HG03108 (cell line): ENCODE measurements around the gene TMEM170B.

ENCODE experiments used
- ATAC-seq: cut with Tn5 transposase; IDR thresholded peaks from one replicate; pipeline ENCODE4 v1.9.1; 2021; ENCODE audit warnings: moderate library complexity; ENCODE audit not compliant: unreplicated experiment

The TMEM170B gene

DNA sequence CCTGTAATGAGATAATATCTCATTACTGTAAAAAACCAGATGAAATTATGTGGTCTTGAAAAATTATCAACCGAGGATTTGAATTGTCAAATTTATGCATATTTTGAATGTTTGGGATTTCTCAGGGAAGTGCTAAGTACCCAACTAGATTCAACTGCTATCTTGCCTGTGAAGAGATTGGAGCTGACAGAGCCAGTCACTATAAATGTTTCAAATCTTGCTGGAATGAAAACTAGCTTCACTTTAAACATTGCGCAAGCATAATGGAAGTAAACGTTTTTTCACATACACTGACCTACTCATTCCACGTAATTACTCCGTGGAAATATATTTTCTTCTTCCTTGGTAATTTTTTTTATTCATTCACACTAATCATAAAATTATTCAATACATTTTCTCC lies 46.7 kb downstream of the TMEM170B start:
- ATAC-seq, result no peak

DNA sequence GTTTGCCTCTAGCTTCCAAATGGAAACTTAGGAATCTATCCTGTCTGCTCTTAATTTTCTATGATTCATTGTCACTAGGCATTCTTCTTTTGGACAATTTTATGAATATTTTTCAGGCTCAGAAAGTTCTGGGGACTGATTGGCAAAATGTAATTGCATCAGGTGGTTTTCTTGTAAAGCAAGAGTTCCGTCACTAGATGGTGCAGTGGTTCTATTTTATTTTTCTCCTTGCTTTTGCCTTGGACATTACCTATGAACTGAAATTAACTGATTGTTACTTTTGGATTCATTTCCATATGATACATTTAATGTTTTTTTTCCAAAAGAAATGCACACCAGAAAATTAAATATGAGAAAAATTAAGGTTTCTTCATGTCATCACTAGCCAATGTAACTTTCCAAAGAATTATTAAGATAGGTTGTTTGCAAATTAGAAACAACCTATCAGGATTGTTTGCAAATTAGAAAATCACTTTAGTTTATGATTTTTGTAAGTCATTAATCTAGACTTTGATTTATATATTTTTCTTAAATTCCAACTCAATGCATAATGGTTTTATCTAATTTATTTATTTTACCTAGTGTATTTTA lies 48.0 kb downstream of the TMEM170B start:
- no peak for ATAC-seq

DNA sequence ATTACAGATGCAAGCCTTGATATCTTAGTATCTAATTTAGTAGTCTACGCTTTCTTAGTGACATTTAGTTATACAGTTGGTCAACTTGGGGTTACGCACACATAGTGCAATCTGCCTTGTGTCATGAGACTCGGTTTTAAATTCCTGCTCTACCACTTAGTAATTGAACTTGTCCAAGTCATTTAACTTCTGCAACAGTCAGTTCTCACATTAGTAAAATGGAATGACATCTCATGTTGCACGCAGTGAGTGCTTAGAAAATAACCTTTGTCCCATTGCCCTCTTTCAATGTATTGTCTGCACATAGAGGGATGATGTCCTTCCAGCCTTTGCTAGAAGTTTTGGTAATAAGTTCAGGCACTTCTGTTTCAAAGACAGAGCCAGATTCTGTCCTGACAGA lies 48.6 kb downstream of the TMEM170B start:
- no peak for ATAC-seq

DNA sequence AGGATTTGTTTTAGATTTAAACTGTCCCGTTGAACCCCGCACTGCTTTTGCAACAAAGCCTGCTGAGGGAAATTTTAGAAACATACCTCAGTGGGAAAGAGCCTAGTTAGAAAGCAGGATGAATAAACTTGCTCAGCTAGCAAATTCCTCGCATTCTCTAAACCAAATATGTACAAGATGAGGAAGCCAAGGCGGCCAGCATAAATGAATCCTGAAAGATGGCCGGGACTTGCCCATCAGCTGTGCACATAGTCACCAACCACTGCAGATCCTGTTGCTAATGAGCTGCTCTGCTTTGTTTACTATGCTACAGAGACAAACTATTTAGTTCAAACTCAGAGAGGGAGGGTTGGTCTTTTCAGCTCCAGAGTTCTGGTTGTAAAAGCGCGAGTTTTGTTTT lies 49.0 kb downstream of the TMEM170B start:
- no peak for ATAC-seq

DNA sequence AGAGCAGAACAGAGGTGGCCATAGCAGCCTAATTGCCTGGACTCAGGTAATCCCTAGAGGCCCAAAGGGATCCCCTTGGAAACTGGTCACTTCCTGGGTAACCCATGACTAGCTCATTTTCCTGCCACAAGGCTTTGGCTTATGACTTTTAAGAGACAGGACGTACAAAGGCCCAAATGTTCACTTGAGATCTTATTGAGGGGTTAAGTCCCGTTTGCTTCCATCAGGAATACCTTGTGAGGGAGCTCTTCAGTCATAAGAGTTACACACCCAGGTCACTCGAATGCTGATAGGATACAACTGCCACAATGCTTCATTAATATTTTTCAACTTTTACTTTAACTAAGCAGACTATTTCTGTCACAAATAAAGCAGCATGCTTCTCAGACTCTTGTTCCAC lies 51.7 kb downstream of the TMEM170B start:
- ATAC-seq, result no peak

DNA sequence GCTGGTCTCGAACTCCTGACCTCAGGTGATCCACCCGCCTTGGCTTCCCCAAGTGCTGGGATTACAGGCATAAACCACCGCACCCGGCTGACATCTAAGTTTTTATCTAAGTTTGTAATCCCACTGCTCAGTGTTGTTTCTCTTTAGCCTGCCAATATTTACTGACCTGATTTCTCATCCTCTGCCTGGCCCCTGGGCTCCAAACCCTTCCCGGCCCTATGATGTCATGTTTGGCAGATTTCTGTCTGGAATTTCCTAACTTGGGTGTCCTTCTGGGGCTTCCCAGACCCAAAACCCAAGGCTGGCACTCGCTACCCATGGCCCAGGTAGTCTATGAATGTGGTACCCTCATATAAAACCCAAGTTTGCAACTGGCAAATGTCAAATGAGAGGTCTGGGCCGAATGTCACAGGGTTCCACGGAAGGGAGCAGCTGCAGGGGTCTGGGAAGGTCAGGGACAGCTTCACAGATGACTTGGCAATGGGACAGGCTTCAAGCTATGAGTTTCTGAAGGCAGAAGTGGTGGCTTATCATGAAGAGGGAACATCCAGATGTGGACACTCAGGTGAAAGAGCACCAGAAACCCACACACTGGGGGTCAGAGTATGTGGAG lies 54.9 kb downstream of the TMEM170B start:
- ATAC-seq, result no peak

DNA sequence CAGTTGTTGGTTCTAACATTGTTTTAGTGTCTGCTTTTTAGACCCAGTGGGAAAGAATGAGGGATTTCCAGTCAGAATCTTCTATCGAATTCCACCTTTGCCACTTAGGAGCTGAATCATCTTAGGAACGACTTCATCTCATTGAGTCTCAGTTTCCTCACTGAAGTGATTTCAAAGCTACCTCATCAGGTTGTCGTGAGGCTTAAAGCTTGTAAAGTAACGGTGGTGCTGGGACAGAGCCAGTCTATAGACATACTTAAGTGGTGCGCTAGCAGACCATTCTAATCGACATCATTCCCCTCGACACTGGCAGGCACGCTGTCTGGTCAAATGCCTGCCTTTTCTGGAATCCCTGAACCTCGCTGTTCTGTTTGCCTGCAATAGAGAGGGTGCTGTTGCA lies 55.5 kb downstream of the TMEM170B start:
- no peak for ATAC-seq

DNA sequence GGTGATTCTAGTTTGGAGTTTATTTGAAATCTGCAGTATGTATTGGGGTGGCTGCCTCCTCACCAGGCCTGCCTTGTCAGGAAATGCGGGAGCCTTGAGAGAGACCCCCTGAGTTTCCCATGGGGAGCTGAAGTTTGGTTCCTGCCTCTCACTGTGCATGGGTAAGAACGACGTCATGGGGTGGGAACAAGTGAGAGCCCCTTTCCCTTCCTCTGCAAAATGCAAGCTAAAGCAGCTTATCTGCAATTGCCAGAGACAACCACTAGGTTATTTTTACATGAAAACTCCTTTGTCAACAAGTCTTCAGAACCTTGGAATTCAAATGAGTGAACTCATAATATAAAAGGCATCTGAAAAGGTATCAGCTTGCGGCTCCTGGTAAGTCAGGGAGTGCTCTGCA lies 58.4 kb downstream of the TMEM170B start:
- no peak for ATAC-seq

DNA sequence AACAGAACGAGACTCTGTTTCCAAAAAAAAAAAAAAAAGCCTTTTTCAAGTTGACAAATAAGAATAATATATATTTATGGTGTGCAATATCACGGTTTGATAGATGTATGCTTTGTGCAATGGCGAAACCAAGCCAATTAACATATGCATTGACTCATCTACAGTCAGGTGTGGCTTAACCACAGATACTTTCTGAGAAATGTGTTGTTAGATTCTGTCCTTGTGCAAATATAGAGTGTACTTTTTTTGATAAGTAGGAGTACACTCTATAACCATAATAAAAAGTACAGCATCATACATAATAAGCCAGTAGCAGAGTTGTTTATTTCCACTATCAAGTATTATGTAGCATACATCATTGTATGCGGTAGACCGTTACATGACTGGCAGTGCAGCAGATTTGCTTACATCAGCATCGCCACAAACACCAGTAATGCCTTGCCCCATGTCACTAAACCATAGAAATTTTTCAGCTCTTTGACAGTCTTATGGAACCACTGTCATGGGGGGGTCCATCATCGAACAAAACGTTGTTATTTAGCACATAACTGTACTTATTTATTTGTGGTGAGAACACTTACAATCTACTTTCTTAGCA lies 59.2 kb downstream of the TMEM170B start:
- no peak for ATAC-seq

DNA sequence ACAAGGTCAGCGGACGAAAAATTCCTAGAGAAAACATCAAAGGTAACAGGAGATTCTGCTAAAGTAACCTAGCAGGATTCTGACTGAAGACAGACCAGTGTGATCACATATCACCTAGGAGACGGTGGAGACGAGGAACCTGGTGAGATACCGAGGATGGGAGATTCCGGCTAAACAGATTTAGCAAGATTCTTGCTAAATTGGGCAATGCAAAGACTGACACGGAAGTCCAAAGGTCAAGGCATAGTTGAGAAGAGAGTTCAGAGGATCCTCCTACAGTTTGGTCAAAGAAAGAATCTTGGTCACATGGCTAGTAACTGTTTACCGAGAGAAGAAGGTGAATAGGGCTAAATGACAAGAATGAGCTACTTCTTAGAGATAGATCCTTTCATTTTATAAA lies 61.1 kb downstream of the TMEM170B start:
- ATAC-seq, result no peak

DNA sequence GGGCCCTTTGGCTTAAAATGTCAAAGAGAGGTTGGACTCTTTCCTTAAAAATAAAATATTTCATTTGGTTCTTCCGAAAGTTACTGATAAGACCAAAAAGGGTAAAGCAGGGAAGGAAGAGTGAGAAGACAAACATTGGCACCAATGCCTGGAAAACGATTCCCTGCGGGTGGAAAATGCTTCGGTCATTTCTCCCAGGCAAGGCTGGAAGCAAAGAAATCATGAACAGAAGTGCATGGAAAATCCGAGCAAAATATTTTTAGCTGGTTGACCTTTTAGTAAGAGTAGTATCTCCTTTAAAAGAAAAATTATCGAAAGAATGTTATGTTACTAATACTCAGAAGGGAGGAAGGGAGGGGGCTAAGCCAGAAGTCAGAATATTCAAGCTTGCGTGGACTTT lies 62.7 kb downstream of the TMEM170B start:
- no peak for ATAC-seq

DNA sequence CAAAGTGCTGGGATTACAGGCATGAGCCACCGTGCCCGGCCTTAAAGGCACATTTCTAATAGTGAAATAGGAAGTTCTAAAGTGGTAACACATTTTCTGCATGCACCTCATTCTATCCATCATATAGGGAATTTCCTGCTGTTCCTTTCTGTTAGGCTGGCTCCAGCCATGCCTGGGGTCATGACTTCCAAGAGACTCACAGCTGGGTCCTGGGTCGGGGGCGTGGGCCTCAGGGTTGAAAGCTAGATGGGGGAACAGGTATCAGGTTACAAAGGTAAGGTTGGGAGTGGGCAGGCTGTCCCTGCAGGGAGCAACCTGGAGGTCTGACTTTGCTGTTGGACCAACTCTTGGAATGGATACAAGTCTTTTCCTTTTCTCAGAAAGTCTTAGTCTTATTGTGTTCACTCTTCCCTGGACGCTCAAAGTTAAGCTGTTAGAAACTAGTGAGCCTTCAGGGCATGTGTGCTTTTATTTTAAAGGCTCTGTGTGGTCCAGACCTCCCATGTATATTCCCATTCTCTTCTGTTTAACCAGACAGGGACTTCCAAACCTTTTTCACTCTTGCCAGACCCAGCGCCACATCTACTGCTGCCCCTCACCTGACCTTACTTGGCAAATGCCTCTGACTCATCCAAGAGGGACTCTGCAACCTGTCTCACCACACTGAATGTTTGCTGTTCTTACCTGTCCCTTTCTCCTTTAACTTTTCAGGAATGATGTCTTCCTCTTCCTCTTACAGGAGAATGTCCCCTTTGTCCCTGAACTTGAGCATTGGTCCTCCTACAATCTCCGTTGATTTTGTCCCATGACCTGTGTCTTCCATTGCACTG lies 64.4 kb downstream of the TMEM170B start:
- no peak for ATAC-seq

DNA sequence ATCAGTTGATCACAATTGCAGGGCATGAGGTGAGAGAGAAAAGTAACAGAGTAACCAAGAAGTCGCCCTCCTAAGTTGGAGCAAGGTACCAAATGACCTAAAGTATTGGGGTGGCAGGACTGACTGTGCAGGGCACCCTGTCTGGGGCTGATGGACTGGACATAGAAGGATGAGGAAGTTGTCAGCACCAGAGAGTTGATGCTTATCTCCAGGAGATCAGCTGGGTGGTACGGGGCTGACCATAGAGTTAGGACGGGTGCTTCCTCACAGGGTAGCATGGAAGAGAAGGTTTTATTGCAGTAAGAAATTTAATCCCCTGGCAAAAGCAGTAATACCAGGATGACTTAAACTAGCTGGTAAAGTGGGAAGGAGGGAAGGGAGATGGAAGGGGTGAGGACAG lies 66.7 kb downstream of the TMEM170B start:
- no peak for ATAC-seq

DNA sequence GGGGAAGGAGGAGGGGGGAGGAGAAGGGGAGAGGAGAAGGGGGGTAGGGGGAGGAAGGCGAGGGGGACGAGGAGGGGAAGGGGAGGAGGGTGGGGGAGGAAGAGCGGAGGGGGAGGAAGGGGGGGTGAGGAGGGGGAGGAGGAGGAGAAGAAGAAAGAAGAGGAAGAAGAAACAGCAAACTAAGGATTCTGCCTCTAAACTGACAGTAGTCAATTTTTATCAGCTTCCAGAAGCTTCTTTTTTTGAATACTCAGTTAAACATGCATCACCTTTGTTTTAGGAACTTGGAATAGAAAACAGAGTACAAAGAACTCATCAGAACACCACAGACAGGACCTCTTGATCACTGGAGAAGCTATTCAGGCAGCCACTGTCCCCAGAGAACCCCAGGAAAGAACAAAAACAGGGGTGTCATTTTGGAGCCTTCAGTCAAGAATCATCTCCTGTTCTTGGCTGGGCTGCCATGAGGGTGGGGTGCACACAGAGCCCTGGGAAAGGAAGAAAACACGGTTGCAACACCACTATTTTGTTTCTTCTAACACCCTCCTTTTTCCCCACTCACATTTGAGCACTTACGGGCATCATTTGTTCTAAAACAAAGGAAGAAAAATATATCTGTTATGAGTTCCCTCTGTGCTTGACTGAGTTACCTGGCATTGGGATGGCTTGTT lies 67.4 kb downstream of the TMEM170B start:
- no peak for ATAC-seq

DNA sequence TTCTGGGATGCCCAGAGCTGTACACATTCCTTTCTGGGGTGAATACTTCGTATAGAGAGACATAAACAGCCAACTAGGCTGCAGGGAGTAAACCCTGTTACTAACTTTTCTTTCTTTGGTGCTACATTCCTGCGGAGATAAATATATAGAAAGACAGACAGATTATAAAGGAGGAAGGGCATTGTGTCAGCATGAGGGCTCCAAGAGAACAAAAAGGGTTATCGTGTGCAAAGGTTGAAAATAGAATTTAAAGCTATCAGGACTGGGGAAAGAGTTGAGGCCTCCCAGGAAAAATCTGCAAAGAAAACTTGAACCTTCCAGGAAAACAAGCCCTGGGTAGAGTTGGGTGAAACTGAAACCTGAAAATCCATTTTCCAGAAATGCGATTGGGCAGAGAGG lies 68.0 kb downstream of the TMEM170B start:
- no peak for ATAC-seq

DNA sequence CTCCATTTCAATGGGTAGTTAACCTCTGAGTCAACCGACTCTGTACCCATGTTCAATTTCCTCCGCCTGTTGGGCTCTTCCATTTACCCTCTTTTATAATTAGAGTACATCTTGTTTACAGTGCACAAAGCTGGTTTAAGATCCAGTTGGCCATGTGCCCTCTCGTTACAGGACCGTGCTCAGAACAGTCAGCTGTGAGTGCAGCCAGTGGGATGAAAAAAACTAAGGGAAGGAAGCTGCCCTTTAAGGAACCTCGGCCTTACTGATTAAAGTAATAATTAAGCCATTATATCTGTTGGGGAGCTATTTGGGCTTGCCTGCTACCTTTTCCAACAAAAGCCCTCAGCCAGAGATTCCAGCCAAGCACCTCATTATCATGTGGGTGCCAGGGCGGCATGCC lies 68.8 kb downstream of the TMEM170B start:
- ATAC-seq, result no peak

DNA sequence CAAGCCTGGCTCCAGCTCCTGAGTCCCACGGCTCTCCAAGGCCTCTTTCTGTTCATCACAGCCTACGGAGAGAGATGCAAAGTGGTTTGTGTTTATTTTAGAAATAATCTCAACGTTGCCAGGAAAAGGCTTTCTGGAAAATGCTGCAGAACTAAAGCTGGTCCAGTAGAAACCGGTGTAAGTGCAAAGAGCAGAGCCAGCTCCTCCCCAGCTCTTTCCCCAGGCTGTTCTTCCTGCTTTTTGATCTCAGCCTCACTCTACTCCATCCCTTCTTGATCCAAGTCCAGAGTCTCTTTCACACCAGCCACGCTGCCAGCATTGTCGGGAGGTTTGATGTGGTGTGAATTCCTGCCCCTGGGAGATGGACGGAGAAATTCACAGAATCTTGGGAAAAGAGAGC lies 69.8 kb downstream of the TMEM170B start:
- ATAC-seq, result no peak

DNA sequence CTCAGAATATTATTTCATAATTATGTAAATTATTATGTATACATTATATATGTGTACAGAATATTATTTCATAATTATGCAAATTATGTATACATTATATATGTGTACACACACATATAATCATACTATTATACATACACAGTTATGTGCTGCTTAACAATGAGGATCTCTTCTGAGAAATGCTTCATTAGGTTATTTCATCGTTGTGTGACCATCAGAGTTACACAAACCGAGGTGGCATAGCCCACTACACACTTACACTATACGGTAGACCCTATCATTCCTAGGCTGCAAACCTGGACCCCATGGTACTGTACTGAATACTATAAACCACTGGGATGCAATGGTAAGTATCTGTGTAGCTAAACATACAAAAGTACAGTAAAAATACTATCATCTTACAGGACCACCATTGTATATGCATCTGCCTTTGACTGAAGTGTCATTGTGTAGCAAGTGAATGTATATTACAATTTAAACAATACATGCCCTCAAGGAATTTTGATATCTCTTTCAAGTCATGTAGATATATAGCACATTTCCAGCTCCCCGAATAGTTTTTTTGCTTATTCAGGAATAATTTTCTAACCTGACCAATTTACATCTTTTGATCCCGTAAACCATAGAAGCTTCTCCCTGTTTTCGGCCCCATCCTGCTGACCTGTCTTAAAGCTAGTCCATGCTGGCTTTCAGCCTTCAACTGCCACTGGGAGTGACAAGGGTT lies 71.2 kb downstream of the TMEM170B start:
- no peak for ATAC-seq

DNA sequence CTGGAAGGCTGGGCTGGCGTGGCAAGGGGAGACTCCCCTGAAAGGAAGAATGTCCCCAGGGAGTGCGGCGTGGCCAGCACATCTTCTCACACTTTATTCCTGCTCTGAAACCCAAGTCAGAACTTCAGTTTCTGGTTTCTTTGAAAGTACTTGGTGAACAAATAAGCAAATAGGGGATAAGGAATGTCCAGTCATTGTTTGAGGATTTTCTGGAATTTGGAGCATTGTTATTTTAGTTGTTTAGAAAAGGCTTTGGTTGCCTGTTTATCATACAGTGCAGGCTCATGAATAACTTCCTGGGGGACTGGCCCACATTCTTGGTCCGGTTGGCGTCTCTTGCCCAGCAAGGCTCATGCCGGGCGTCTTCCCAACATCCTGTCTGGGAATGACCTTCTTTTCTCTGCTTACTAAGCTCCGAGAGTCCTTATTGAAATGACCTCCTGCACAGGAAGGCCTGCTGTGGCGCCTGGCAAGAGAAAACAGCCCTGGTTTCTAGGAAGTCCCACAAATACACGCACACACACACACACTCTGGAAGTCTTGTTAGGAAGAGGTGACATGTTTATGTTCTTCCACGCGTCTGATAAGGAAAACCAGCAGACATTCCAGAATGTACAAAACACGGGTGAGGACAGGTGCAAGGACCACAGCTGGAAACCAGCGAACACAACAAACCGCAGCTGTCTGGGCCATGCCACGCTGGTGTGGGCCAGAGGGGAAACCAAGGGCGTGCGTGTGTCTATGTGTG lies 71.9 kb downstream of the TMEM170B start:
- ATAC-seq, result no peak

DNA sequence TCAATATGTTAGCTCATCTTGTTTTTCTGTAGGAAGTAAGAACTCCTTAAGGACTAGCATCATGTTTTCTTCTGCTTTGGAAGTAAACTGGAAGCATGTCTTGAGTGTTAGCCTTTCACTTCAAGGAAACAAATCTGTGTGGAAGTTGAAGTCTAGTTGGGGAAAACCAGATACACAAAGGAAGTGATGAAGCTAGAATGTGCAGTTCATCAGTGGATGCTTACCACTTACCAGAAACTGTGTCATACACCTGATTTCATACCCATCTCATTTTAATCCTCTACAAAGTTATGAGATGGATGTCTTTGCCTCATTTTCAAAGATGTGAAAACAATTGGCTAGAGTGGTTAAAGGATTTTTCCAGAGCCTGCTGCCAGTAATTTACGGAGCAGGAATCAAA lies 75.8 kb downstream of the TMEM170B start:
- ATAC-seq, result no peak
